BE2C (cell line): ENCODE data around the gene TP53I11. TPM values are rescaled to one million over a fixed set of nuclear protein-coding genes. Genes with fewer than 3 reads are reported as not detected.
A peak's percentile ranks its signal among the peaks of the same experiment; 100 is the strongest.

Source experiments
- DNase-seq: peaks from one replicate; pipeline ENCODE4 v3.0.0-alpha.2; 2020
- H3K27me3 ChIP-seq: fragments of 250-450 bp; sonication (Bioruptor Pico); 2 replicates; pipeline ENCODE4 v1.5.1; 2020; ENCODE audit warnings: mild to moderate bottlenecking
- H3K36me3 ChIP-seq: fragments of 250-450 bp; sonication (Bioruptor Pico); 2 replicates; pipeline ENCODE4 v1.5.1; 2020; ENCODE audit warnings: mild to moderate bottlenecking
- H3K4me1 ChIP-seq: fragments of 250-450 bp; sonication (Bioruptor Pico); 2 replicates; pipeline ENCODE4 v1.5.1; 2020
- H3K4me3 ChIP-seq: 2 replicates; pipeline ENCODE4 v1.5.1; 2011; ENCODE audit warnings: low read depth, low read length
- H3K9me3 ChIP-seq: fragments of 250-450 bp; sonication (Bioruptor Pico); 2 replicates; pipeline ENCODE4 v1.5.1; 2020
- polyA plus RNA-seq: library from polyadenylated mRNA; unstranded; fragments of >200 nt; gene quantifications from one replicate; pipeline ENCODE4 v1.2.1, GENCODE V29; 2012; ENCODE audit warnings: low read depth, missing spikeins; ENCODE audit not compliant: insufficient read length, insufficient read depth
- TF ChIP-seq, protein P1 (sequence below): IDR thresholded peaks from 2 replicates; pipeline ENCODE4 v1.5.1; 2012; ENCODE audit warnings: mild to moderate bottlenecking, low read depth, low read length

TP53I11 gene, protein sequence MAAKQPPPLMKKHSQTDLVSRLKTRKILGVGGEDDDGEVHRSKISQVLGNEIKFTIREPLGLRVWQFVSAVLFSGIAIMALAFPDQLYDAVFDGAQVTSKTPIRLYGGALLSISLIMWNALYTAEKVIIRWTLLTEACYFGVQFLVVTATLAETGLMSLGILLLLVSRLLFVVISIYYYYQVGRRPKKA
- 15.0 TPM for polyA plus RNA-seq

DNA sequence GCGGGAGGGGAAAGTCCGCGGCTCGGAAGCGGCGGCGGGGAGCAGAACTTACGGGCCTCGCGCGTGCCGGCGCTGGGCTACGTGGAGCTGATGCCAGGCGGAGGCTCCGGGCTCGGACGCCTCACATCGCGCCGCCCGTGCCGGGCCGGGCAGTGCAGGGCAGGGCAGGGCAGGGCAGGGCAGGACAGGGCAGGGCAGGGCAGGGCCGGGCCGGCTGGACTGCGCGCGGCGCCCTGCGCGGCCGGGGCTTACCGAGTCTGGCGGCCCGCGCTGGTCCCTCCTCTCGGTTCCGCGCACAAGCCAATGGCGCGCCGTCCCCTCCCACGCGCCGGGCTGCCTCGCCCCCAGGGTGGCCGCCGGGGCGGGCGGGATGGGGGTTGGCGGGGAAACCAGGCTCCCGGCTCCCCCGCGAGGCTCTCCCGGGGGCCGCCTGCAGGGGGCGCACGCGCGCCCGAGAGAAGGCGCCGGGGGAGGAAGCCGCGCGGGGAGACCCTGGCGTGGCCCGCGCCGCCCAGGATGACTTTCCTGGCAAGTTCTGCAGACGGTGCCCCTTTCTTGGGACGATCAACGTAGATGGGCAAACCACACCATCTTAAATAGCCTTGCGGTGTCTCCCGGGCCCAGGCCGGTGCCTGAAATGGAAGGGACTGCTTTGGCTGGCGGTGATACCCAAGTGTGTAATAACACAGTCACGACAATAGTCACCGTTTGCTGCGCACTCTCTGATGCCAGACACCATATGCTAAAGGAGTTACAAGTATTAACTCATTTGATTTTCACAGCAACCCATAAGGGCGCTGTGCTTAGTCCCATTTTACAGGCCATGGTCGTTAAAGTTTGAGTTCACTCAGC lies at the start of gene TP53I11:
Gene TP53I11 (minus strand): TSS at position 259 of the 852 bp plus-strand sequence. CDS start 12,548 bp downstream, outside the sequence.
- peak within 1 kb of the TSS; percentile 57 for H3K4me3 ChIP-seq
- TF ChIP-seq, protein P1, sequence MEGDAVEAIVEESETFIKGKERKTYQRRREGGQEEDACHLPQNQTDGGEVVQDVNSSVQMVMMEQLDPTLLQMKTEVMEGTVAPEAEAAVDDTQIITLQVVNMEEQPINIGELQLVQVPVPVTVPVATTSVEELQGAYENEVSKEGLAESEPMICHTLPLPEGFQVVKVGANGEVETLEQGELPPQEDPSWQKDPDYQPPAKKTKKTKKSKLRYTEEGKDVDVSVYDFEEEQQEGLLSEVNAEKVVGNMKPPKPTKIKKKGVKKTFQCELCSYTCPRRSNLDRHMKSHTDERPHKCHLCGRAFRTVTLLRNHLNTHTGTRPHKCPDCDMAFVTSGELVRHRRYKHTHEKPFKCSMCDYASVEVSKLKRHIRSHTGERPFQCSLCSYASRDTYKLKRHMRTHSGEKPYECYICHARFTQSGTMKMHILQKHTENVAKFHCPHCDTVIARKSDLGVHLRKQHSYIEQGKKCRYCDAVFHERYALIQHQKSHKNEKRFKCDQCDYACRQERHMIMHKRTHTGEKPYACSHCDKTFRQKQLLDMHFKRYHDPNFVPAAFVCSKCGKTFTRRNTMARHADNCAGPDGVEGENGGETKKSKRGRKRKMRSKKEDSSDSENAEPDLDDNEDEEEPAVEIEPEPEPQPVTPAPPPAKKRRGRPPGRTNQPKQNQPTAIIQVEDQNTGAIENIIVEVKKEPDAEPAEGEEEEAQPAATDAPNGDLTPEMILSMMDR = peak; percentile 28
- H3K36me3 ChIP-seq = no peaks in the 10 kb centered on the region
- H3K27me3 ChIP-seq = peaks cover 7% of the 10 kb centered on the region
- H3K9me3 ChIP-seq = no peaks in the 10 kb centered on the region
- peak; percentile 60 for DNase-seq
- H3K4me1 ChIP-seq = peaks cover 7% of the 10 kb centered on the region

DNA sequence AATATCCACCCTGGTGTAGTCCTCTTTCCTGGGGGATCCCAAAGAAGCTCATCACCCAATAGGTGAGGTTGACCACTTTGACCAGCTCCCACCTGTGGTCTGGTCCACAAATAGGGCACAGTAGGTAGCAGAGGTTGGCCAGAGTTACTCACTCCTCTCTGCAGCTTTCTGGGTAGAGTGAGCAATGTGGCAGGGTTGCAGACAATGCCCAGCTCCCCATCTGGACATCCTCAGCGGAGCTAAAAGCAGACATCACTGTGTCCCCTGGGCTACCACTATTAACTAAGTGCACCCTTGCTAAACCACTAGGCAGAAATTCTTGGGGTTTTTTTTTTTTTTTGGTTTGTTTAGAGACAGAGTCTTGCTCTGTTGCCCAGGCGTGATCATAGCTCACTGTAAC lies 48.4 kb upstream of the TP53I11 start:
- Histone ChIP-seq H3K27me3 (no peaks in the 10 kb centered on the region), H3K4me1 (no peaks in the 10 kb centered on the region), H3K9me3 (no peaks in the 10 kb centered on the region), H3K4me3 (no peak overlapping the region), H3K36me3 (no peaks in the 10 kb centered on the region)
- TF ChIP-seq, protein P1 = no peak
- DNase-seq = no peak

DNA sequence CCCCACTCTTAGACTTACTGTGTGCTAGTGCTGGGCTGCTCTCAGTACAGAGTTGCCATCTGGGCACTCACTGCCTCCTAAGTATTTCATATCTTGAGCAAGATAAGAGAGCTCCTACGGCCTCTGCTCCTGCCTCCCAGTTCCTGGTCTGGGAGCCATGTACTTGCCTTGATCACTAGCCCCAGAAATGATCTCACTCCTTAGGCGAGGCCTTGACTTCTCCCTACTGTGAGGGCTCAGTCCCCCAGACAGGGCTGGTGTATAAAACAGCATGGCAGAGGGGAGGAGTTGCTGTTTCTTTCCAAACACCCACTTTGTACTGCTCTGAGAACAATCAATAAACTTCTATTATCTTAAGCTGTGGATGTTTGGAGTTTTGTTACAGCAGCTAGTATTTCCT lies 47.4 kb upstream of the TP53I11 start:
- no peaks in the 10 kb centered on the region for H3K9me3 ChIP-seq
- H3K27me3 ChIP-seq = no peaks in the 10 kb centered on the region
- TF ChIP-seq, protein P1 = no peak
- no peaks in the 10 kb centered on the region for H3K36me3 ChIP-seq
- no peak for DNase-seq
- H3K4me3 ChIP-seq = no peak overlapping the region
- no peaks in the 10 kb centered on the region for H3K4me1 ChIP-seq

DNA sequence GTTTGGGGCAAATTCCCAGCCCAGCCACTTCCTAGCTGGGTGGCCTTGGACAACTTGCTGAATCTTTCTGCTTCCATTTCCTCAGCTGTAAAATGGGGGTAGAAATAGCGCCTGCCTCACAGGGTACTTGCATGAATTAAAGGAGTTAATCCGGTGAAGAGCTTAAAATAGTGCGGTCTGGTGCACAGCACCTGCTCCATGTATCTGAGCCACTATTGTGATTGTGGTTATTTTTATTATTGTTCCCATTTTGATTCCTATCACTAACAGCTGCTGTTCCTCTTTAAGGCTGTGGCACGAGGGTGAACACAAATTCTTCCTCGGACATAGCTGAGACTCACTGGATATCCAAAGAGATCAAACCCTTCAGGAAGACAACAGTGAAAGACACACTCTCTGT lies 46.9 kb upstream of the TP53I11 start:
- Histone ChIP-seq H3K36me3 (no peaks in the 10 kb centered on the region), H3K4me1 (no peaks in the 10 kb centered on the region), H3K9me3 (no peaks in the 10 kb centered on the region), H3K27me3 (no peaks in the 10 kb centered on the region), H3K4me3 (no peak overlapping the region)
- DNase-seq = no peak
- TF ChIP-seq, protein P1 = no peak

DNA sequence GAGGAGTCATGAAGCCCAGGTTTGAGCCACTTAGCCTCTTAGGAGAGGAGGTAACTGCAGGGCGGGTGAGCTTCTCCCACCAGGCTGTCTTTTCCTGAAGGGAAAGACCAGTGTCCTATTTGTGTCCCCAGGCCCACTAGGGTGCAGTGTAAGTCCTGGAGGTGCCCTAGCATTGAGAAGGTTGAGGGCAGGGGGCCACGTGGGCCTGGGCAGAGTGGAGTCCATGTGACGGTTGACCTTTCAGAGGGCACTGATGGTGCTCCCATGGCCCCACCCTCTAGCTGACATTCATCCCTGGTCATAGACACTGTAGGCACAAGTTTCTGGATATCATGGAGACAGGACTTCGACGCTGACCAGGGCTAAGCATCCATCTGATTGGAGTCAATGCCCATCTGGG lies 44.1 kb upstream of the TP53I11 start:
- TF ChIP-seq, protein P1 = no peak
- Histone ChIP-seq H3K27me3 (no peaks in the 10 kb centered on the region), H3K36me3 (no peaks in the 10 kb centered on the region), H3K9me3 (no peaks in the 10 kb centered on the region), H3K4me3 (no peak overlapping the region), H3K4me1 (no peaks in the 10 kb centered on the region)
- no peak for DNase-seq
